Neural crest cell (in vitro differentiated cells): ENCODE data around the gene DCST2. TPM values are rescaled to one million over a fixed set of nuclear protein-coding genes. Genes with fewer than 3 reads are reported as not detected.

Experiments
- DNase-seq: peaks from one replicate; pipeline ENCODE4 v3.0.0; 2021; ENCODE audit warnings: low read depth, mixed read lengths, low spot score
- H3K27ac Mint-ChIP-seq: one replicate; pipeline ENCODE4 v1.8.0; 2021; ENCODE audit warnings: mild to moderate bottlenecking, mixed read lengths; ENCODE audit not compliant: unreplicated experiment
- H3K27me3 Mint-ChIP-seq: 2 replicates; pipeline ENCODE4 v1.8.0; 2021; ENCODE audit warnings: low read depth, mild to moderate bottlenecking, mixed read lengths
- H3K36me3 Mint-ChIP-seq: 2 replicates; pipeline ENCODE4 v1.8.0; 2021; ENCODE audit warnings: low read depth, mild to moderate bottlenecking, mixed read lengths
- H3K4me1 Mint-ChIP-seq: 2 replicates; pipeline ENCODE4 v1.8.0; 2021; ENCODE audit warnings: mixed read lengths
- H3K4me3 Mint-ChIP-seq: one replicate; pipeline ENCODE4 v1.8.0; 2021; ENCODE audit warnings: mild to moderate bottlenecking, mixed read lengths
- H3K9me3 Mint-ChIP-seq: 2 replicates; pipeline ENCODE4 v1.8.0; 2021; ENCODE audit warnings: mixed read lengths
- CTCF ChIP-seq: fragments of 200-600 bp; sonication (generic); conservative IDR thresholded peaks from 2 replicates; pipeline ENCODE4 v1.5.0; 2021; ENCODE audit warnings: antibody characterized with exemption, mild to moderate bottlenecking
- total RNA-seq: library from RNA; stranded (reverse); gene quantifications from 2 replicates; pipeline ENCODE4 v1.2.1, GENCODE V29; 2021

The DCST2 gene
- total RNA-seq, 1 donor from 2014 or later, result 1.3 TPM

GRCh38 chr1:155076371-155076770 is 42.8 kb upstream of the DCST2 start:
- Mint-ChIP-seq H3K27ac (peak overlapping the region; percentile 16), H3K4me3 (peak overlapping the region; percentile 74), H3K4me1 (peaks cover 35% of the 10 kb centered on the region), H3K9me3 (no peaks in the 10 kb centered on the region), H3K36me3 (no peaks in the 10 kb centered on the region), H3K27me3 (peaks cover 60% of the 10 kb centered on the region)
- no peak for DNase-seq
- TF ChIP-seq CTCF, result no peak

GRCh38 chr1:155075535-155075934 is 42.0 kb upstream of the DCST2 start:
- Mint-ChIP-seq H3K9me3 (no peaks in the 10 kb centered on the region), H3K4me3 (peak overlapping the region; percentile 56), H3K27me3 (peaks cover 54% of the 10 kb centered on the region), H3K4me1 (peaks cover 33% of the 10 kb centered on the region), H3K36me3 (no peaks in the 10 kb centered on the region), H3K27ac (no peak overlapping the region)
- TF ChIP-seq CTCF, result no peak
- DNase-seq, result no peak

- Mint-ChIP-seq H3K36me3 (no peaks in the 10 kb centered on the region), H3K4me3 (no peak overlapping the region), H3K4me1 (peaks cover 28% of the 10 kb centered on the region), H3K27ac (no peak overlapping the region), H3K9me3 (no peaks in the 10 kb centered on the region), H3K27me3 (peaks cover 43% of the 10 kb centered on the region)
- no peak for TF ChIP-seq CTCF
- DNase-seq, result no peak
Measured at GRCh38 chr1:155073377-155074242, 40.0 kb upstream of the DCST2 start.

GRCh38 chr1:155072531-155073289 is 39.1 kb upstream of the DCST2 start:
- H3K36me3 Mint-ChIP-seq, result no peaks in the 10 kb centered on the region
- peak overlapping the region; percentile 79 for H3K4me3 Mint-ChIP-seq
- TF ChIP-seq CTCF, result no peak
- H3K9me3 Mint-ChIP-seq, result no peaks in the 10 kb centered on the region
- H3K4me1 Mint-ChIP-seq, result peaks cover 28% of the 10 kb centered on the region
- H3K27ac Mint-ChIP-seq, result no peak overlapping the region
- H3K27me3 Mint-ChIP-seq, result peaks cover 34% of the 10 kb centered on the region
- no peak for DNase-seq

GRCh38 chr1:155071701-155072100 is 38.1 kb upstream of the DCST2 start:
- H3K36me3 Mint-ChIP-seq, result no peaks in the 10 kb centered on the region
- H3K4me1 Mint-ChIP-seq, result peaks cover 29% of the 10 kb centered on the region
- peaks cover 25% of the 10 kb centered on the region for H3K27me3 Mint-ChIP-seq
- H3K9me3 Mint-ChIP-seq, result no peaks in the 10 kb centered on the region
- TF ChIP-seq CTCF, result no peak
- peak overlapping the region; percentile 79 for H3K4me3 Mint-ChIP-seq
- DNase-seq, result no peak
- H3K27ac Mint-ChIP-seq, result peak overlapping the region; percentile 86
